Small intestine (tissue), 7 donors: Measurements from ENCODE around the gene DOCK7. TPM values are rescaled to one million over a fixed set of nuclear protein-coding genes. Genes with fewer than 3 reads are reported as not detected.

ENCODE experiments used
- DNase-seq, 2 donors: peaks; one replicate each; pipeline versions ENCODE4 v3.0.0 to v3.0.0-alpha.2; 2013
- FAIRE-seq: peaks from 2 replicates; lab custom pipeline; 2012; peaks lifted over from hg19 to GRCh38; lab: Jason Lieb, UNC
- H3K27ac ChIP-seq, 3 donors: one replicate each; pipeline ENCODE4 v1.5.1; 2013; ENCODE audit warnings: low read length in 2 of 3, mild to moderate bottlenecking in 2 of 3, control low read depth in 1 of 3, inconsistent platforms in 1 of 3, low read depth in 1 of 3, moderate library complexity in 1 of 3
- H3K27me3 ChIP-seq, 3 donors: one replicate each; pipeline ENCODE4 v1.6.1; 2013; ENCODE audit warnings: low read length in 3 of 3, inconsistent platforms in 1 of 3; ENCODE audit not compliant: control insufficient read depth in 3 of 3, insufficient read depth in 3 of 3
- H3K36me3 ChIP-seq, 3 donors: one replicate each; pipeline ENCODE4 v1.6.1; 2013; ENCODE audit warnings: low read length in 3 of 3, inconsistent platforms in 1 of 3, low read depth in 1 of 3, mild to moderate bottlenecking in 1 of 3, moderate library complexity in 1 of 3; ENCODE audit not compliant: control insufficient read depth in 3 of 3, insufficient read depth in 2 of 3
- H3K4me1 ChIP-seq, 3 donors: one replicate each; pipeline ENCODE4 v1.6.1; 2013; ENCODE audit warnings: low read length in 2 of 3, inconsistent platforms in 1 of 3, low read depth in 1 of 3, mild to moderate bottlenecking in 1 of 3, moderate library complexity in 1 of 3; ENCODE audit not compliant: control insufficient read depth in 3 of 3, insufficient read depth in 2 of 3
- H3K4me3 ChIP-seq, 3 donors: one replicate each; pipeline ENCODE4 v1.5.1; 2013; ENCODE audit warnings: low read length in 3 of 3, control low read depth in 1 of 3, inconsistent platforms in 1 of 3, low read depth in 1 of 3, mild to moderate bottlenecking in 1 of 3, moderate library complexity in 1 of 3
- H3K9me3 ChIP-seq, 2 donors: one replicate each; pipeline ENCODE4 v1.6.1; 2013; ENCODE audit warnings: low read depth in 1 of 2, low read length in 1 of 2; ENCODE audit not compliant: control insufficient read depth in 2 of 2, insufficient read depth in 1 of 2
- WGBS, 3 donors: extraction: QIAGEN DNeasy Blood & Tissue Kit; methylation state at CpG; one replicate each; pipeline ENCODE4 v1.1.7; 2013; 5-methylcytosine and 5-hydroxymethylcytosine counted together
- polyA plus RNA-seq, 4 donors: library from polyadenylated mRNA; stranded (reverse) in 3 of 4; unstranded in 1 of 4; fragments of 200-250 nt in 3 of 4; fragments of 120-200 nt in 1 of 4; gene quantifications; one replicate each; pipeline versions ENCODE4 v1.2.1 to v1.2.3, GENCODE V29; 2013
- donor health status: healthy with polysubstance abuse.
- donor health status: control.
- donor health status: control.
- donor health status: Bipolar disorder and iron deficiency.
- donor health status: healthy.

The DOCK7 gene
- polyA plus RNA-seq, 4 donors = 4.9 to 25.5 (median 7.0) TPM

GRCh38 chr1:62484824-62485468 lies 203.2 kb downstream of the DOCK7 start:
- H3K4me1 ChIP-seq = no peaks in the 10 kb centered on the region
- H3K27ac ChIP-seq = no peak overlapping the region
- H3K36me3 ChIP-seq = peaks cover 0 to 16% (median 2%) of the 10 kb centered on the region in 3 donors
- H3K27me3 ChIP-seq = no peaks in the 10 kb centered on the region
- DNase-seq = peak in 1 of 2 donors; percentile 3
- WGBS, 3 donors = 75 to 89% (median 78%) methylated on average over 5 of the region's 5 CpGs
- no peaks in the 10 kb centered on the region for H3K9me3 ChIP-seq
- no peak overlapping the region for H3K4me3 ChIP-seq
- FAIRE-seq = no peak

GRCh38 chr1:62481681-62482080 lies 206.5 kb downstream of the DOCK7 start:
- FAIRE-seq = no peak
- WGBS, 3 donors = 83 to 94% (median 88%) methylated on average over 3 of the region's 3 CpGs

GRCh38 chr1:62476525-62477219 lies 211.5 kb downstream of the DOCK7 start:
- Histone ChIP-seq H3K4me1 (no peaks in the 10 kb centered on the region), H3K27ac (no peak overlapping the region), H3K9me3 (no peaks in the 10 kb centered on the region), H3K27me3 (no peaks in the 10 kb centered on the region), H3K36me3 (peaks cover 7 to 16% (median 9%) of the 10 kb centered on the region in 3 donors), H3K4me3 (no peak overlapping the region)
- FAIRE-seq = no peak
- DNase-seq = no peak
- WGBS, 3 donors = 86 to 92% (median 90%) methylated on average over 3 of the region's 3 CpGs

More at GRCh38 chr1:62481681-62482080, 206.5 kb downstream of the DOCK7 start:
- Histone ChIP-seq H3K4me3 (no peak overlapping the region), H3K9me3 (no peaks in the 10 kb centered on the region), H3K4me1 (no peaks in the 10 kb centered on the region), H3K27ac (no peak overlapping the region), H3K36me3 (peaks cover 0 to 14% (median 2%) of the 10 kb centered on the region in 3 donors), H3K27me3 (no peaks in the 10 kb centered on the region)
- DNase-seq = no peak

GRCh38 chr1:62467092-62467491 lies 221.1 kb downstream of the DOCK7 start:
- Histone ChIP-seq H3K4me3 (no peak overlapping the region), H3K4me1 (no peaks in the 10 kb centered on the region), H3K27ac (peak overlapping the region in 1 of 3 donors; percentile 11), H3K9me3 (peaks cover 0 to 5% of the 10 kb centered on the region in 2 donors), H3K27me3 (no peaks in the 10 kb centered on the region), H3K36me3 (peaks cover 2 to 19% (median 7%) of the 10 kb centered on the region in 3 donors)
- DNase-seq (peak in 1 of 2 donors; percentile 55), FAIRE-seq (no peak)

GRCh38 chr1:62462370-62462769 lies 225.8 kb downstream of the DOCK7 start:
- DNase-seq = no peak
- peaks cover 0 to 5% of the 10 kb centered on the region in 2 donors for H3K9me3 ChIP-seq
- H3K27me3 ChIP-seq = no peaks in the 10 kb centered on the region
- H3K27ac ChIP-seq = no peak overlapping the region
- no peak for FAIRE-seq
- H3K36me3 ChIP-seq = peaks cover 0 to 22% (median 2%) of the 10 kb centered on the region in 3 donors
- 89 to 90% (median 89%) methylated on average over 3 of the region's 3 CpGs for WGBS, 3 donors
- H3K4me3 ChIP-seq = no peak overlapping the region
- H3K4me1 ChIP-seq = no peaks in the 10 kb centered on the region

- FAIRE-seq (no peak), DNase-seq (no peak)
- Histone ChIP-seq H3K27me3 (no peaks in the 10 kb centered on the region), H3K4me1 (no peaks in the 10 kb centered on the region), H3K4me3 (no peak overlapping the region), H3K9me3 (no peaks in the 10 kb centered on the region), H3K36me3 (peaks cover 2 to 28% (median 3%) of the 10 kb centered on the region in 3 donors), H3K27ac (no peak overlapping the region)
- 81 to 84% (median 82%) methylated on average over 7 of the region's 7 CpGs for WGBS, 3 donors
Observed at GRCh38 chr1:62457955-62458354, 230.2 kb downstream of the DOCK7 start.

- H3K4me3 ChIP-seq = no peak overlapping the region
- H3K36me3 ChIP-seq = peaks cover 10 to 28% (median 11%) of the 10 kb centered on the region in 3 donors
- 96 to 100% (median 98%) methylated on average over 1 of the region's 1 CpG for WGBS, 3 donors
- no peaks in the 10 kb centered on the region for H3K4me1 ChIP-seq
- H3K27ac ChIP-seq = no peak overlapping the region
- DNase-seq (no peak), FAIRE-seq (no peak)
- no peaks in the 10 kb centered on the region for H3K27me3 ChIP-seq
- H3K9me3 ChIP-seq = no peaks in the 10 kb centered on the region
Observed at GRCh38 chr1:62452951-62453350, 235.2 kb downstream of the DOCK7 start.

- Histone ChIP-seq H3K36me3 (peaks cover 10 to 36% (median 13%) of the 10 kb centered on the region in 3 donors), H3K9me3 (no peaks in the 10 kb centered on the region), H3K27ac (no peak overlapping the region), H3K4me1 (no peaks in the 10 kb centered on the region), H3K27me3 (no peaks in the 10 kb centered on the region), H3K4me3 (no peak overlapping the region)
- DNase-seq (no peak), FAIRE-seq (no peak)
- 87 to 95% (median 90%) methylated on average over 2 of the region's 2 CpGs for WGBS, 3 donors
Observed at GRCh38 chr1:62450301-62450700, 237.9 kb downstream of the DOCK7 start.
